NCI-H2196 (cell line): ENCODE measurements around the gene CXXC5.

Experiments used
- DNase-seq: peaks from one replicate; lab custom pipeline; 2025; ENCODE audit not compliant: unreplicated experiment; lab: John Stamatoyannopoulos, UW

The CXXC5 gene

DNA sequence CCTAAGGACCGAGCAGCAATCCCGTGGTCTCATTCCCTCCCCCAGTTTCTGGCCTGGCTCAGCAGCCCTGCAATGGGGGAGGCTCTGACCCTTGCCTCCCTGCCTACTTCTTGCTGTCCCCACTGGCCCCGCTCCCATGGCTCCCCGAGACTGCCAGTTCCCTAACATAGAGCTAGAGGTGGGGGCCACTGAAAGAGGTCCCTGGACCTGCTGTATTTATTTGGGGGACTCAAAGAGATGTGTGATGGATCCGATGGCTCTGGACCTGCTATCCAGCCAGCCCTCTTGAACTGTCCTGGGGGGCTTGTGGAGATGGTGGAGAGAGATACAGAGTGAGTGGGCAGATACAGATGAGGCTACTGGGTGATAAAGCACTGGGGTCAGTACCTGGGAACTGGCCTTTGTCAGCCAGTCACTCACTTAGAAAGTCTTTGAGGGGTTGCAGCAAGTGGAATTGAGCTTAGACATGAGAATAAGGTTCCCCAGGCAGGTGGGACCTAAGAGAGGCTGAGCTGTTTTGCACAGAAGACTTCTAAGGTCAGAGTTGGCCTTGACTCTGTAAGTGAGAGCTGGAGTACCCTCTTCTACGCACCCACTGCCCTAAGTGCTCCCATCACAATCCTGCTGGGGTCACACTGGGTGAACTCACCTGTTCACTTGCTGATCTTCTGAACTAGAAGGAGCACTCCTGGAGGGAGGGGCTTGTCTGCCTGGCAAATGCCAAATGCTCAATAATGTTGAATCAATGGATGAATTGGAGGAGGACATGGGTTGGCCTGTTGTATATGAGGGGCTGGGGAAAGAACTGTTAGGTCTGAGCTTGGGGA, 42.9 kb downstream of the CXXC5 start:
- no peak for DNase-seq

DNA sequence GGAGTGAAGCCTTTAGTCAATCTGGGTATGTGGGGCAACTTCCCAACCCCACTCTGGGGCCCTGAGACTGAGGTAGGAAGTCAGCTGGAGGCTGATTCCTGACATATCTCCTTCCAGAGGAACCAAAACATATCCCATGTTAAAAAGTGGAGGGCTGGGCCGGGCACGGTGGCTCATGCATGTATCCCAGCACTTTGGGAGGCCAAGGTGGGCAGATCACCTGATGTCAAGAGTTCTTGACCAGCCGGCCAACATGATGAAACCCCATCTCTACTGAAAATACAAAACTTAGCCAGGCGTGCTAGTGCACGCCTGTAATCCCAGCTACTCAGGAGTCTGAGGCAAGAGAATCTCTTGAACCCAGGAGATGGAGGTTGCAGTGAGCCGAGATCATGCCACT, 44.0 kb downstream of the CXXC5 start:
- DNase-seq = no peak

DNA sequence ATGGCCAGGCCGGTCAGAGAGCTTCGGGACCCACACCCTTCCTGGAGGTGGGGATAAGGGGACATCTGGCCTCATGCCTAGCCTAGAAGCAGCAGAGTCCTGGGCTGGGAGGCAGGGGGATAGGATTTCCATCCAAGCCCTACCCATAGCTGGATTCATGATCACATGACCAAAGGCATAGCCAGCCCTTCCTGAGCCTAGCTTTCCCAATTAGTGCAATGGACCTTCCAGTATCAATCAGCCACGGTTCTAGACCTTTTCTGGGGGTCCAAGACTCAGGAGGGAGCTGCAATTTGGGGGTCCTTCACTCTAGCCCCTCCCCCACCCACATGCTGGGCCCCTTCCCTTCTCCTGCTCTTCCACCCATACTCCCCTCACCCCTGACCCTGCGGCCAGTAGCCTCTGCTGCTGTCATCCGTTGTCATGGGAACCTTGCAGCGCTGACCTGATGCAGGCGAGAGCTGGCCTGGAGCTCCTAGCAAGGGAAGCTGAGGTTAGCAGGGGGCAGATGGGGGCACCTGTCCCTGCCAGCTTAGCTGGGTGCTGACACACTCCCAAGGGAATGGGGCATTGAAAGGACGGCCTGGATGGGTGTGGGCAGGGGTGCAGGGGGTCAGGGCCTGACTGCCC, 44.6 kb downstream of the CXXC5 start:
- no peak for DNase-seq

DNA sequence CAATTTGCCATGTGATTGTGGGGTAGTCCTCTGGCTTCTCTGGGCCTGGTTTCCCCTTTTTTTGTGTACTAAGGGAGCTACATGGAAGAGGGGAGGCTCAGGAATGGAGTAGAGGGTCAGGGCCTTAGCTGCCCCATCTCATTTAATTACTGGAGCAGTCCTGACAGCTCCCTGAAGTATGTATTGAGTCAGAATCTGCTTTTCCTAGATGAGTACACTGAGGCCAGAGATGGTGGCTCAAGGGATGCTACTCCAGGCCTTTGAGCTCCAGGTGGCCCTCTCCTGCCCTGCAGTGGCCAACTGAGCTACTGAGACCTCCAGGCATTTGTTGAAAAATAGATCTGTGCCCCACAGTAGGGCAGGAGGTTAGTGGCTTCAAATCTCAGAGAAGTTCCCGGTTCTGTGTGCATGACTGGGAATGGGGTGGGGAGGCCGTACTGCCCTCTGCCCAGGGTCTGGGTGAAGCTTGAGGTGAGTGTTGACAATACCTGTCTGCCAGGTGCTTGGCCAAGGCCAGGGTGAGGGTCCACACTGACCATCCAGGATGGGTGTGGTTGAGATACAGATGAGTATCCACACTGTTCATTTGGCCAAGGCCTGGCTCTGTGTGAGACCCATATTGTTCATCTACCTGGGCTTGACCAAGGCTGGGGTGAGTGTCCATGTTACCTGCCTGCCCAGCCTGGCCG, 45.7 kb downstream of the CXXC5 start:
- no peak for DNase-seq

DNA sequence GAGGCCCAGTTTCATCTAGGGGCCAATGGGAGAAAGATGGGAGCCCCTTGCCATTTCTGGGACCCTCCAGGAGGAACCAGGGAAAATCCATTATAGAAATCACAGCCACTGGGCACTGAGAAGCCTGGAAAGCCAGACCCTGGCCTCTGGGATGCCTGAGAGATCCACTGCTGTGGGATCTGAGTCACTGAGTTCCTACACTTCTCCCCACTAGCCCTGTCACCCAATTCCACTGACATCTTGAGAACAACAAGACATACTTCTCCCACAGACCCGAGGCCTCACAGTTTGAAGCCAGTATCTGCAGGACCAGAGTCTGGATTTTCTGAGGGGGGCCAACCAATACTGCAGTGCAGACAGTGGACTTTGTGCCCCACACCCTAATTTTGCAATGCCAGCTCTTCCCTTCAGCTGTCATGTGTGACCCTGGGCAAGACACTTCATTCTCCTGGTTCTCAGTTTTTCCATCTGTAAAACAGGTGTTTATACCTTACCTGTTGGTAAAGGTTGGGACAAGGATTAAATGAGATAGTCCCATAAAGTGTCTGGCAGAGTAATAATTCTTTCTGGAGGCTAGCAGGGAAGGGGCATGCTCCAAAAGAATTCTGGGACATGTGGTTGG, 46.5 kb downstream of the CXXC5 start:
- no peak for DNase-seq

DNA sequence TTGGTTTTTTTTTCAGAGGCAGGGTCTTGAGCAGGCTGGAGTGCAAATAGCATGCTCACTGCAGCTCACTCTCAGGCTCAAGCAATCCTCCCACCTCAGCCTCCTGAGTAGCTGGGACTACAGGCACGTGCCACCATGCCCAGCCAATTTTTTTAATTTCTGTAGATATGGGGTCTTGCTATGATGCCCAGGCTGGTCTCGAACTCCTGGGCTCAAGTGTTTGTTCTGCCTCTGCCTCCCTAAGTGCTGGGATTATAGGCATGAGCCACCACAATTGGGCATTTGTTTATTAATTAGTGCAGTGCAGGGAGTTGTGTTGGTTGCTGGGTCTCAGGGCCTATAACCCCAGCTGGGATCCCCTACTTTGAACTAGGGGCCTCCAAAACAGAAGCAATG, 47.0 kb downstream of the CXXC5 start:
- no peak for DNase-seq

DNA sequence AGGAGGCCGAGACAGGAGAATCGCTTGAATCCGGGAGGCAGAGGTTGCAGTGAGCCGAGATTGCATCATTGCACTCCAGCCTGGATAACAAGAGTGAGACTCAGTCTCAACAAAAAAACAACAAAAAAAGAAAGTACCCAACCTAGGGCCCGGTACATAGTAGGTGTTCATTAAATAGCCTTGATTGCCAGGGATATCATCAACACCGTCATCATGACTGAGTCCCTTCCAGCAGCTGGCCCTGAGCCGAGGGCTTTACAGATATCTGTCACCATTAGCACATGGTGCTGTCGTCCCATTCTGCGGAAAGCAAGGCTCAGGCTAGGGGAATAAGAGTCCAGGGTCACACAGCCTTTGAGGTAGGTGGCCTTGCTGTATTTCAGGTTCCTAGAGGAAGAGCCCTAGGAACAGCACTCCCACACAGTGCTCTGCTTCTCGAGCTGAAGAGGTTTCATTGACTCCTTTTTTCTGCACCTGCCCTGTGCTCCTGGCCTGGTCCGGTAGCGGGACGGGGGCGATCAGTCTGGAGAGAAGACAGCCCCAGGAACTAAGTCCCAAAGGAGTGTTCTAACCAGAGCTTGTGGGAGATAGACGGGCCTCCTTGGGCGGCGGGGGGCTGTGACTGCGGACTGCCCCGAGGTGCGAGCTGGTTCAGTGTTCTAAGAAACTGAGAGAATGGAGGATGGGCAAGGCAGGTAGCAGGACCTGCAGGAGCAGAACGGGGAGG, 48.2 kb downstream of the CXXC5 start:
- no peak for DNase-seq

DNA sequence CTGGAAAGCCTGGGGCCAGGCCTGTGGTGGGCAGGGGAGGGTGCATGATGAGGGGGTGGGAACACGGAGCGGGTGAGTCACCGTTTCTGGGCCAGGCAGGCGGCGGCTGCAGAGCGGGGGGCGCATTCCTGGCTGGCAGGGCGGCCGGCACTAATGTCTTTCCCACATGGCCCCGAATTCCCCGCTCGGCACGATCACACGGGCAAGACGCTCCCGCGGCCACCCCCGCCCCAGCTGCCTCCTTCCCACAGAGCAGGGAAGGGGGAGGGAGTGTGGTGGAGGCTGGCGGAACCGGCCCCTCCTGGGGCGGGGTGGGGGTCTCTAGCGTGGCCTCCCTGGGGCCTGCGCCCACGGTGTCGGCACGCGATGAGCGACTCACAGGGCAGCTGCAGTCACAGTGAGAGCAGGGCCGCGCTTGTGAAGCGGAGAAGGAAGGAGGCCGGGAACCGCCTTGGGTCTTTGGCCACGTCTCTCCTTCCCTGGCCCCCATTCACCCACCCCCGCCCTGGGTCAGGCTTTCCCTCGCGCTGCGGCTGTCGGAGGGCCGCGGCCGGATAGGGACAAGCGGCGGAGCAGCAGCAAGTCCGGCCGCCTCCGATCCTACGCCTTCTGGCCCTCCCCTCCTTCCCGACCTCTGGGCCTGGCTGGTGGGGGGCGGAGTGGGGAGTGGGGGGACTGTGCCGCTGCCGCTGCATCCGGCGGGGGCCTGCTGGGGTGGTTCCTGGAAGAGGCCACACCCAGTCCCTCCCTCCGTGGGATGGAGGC, 48.9 kb downstream of the CXXC5 start:
- DNase-seq = no peak

DNA sequence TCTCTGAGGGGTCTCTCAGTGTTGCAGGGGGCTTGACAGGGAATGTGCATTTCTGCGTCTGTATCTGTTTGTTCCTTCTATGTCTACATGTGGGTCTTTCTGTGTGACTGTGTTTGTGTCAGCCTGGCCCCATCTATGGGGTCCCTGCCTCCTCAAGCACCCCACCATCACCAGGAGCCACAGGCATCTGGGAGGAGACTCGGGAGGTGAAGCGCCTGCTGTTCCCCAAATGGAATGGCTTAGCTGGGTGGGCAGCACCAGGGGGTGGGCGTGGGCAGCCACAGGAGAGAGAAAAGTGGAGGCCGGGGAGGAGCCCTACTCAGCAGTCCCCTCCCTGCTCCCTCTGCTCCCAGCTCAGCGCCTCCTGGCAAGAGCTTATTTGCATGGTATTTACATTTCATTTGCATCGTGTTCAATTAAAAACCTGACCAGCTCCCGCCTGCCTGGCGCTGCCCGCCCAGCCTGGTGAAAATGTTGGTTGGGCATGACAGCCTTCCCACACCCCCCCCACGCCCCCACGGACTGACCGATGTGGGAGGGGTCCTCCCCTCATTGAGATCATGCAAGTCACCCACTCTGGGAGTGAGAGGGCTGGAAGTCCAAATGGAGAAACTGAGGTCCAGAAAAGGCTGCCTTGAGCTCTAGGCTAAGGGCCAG, 50.5 kb downstream of the CXXC5 start:
- peak; percentile 16 for DNase-seq

DNA sequence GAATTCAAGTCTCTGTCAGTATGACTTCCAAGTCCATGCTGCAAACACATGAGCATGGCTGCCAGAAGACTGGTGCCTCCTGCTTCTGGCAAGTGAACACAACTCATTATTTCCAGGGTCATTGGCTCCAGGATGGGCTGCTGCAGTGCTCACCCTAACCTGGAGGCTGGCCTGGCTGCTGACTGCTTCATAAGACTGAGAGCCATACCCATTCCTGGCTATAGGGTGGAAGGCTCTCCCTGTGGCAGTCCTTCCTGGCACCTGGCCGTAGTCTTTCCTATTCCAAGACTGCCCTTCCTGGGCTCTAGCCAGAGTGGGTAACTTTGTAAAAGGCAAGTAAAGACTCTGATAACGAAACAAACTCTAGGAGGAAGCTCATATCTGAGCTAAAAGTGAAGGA, 51.2 kb downstream of the CXXC5 start:
- no peak for DNase-seq

DNA sequence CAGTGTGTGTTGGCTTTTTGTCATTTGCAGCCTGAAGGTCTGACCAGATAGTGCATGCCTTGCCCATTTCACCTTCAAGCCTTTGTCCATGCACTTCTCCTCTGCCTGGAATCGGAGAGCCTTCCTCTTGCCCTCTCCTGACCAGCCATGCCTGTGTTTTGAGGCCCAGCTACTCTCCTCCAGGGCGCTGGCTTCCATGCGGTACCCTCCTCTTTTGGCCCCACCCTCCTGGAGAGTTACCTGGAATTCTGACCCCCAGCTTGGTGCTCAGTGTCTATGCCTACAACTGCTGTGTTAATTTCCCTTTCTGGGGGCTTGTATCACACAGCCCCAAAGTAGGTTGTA, 52.5 kb downstream of the CXXC5 start:
- DNase-seq = no peak

DNA sequence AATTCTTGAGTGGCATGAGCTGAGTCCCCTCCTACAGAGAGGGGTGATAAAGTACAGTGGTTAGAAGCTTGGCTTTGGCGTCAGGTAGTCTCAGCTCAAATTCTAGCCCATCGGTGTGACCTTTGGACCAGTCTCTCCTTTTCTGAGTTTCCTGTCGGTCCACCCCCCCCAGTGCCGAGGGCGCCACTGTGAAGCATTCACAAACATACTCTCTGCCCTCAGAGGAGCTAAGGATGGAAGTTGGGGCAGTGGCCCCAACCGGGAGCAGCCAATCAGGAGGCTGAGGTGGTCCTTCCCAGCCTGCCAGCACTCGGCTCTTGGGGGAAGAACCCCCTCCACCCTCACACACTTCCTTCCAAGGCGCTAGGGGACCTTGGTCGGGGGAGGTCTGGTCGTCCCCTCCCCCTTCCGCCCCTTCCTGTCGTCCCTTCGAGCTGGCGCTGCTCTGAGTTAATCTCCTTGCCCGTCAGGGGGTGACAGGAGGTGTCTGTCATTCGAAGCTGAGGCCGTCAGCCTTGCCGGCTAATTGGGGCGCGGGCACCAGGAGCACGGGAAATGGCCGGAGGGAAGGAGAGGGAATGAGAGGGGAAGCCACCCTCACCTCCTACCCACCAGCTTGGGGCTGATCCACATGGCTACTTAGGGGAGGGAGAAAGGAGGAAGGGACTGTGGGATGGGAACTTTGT, 53.0 kb downstream of the CXXC5 start:
- DNase-seq = no peak

DNA sequence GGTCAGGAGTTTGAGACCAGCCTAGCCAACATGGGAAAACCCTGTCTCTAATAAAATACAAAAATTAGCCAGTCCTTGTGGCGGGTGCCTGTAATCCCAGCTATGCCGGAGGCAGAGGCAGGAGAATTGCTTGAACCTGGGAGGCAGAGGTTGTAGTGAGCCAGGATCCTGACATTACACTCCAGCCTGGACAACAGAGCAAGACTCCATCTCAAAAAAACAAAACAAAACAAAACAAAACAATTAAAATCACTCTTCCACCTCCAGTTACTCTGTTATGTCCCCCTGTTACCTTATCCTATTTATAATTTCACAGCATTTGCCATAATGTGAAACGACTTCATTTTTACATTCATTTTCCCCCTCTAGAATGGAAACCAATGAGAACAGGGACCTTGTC, 54.4 kb downstream of the CXXC5 start:
- no peak for DNase-seq

DNA sequence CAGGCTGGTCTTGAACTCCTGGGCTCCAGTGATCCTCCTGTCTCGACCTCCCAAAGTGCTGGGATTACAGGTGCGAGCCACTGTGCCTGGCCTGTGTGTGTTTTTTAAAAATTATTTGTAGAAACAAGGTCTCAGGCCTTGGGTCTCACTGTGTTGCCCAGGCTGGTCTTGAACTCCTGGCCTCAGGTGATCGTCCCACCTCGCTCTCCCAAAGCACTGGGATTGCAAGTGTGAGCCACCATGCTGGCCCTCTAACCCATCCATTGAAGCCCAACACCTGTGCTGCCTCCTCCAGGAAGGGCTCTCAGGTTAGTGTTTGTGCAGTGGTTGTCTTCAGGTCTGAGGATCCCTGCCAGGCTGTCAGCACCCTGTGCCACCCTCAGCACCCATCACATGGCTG, 56.6 kb downstream of the CXXC5 start:
- no peak for DNase-seq

DNA sequence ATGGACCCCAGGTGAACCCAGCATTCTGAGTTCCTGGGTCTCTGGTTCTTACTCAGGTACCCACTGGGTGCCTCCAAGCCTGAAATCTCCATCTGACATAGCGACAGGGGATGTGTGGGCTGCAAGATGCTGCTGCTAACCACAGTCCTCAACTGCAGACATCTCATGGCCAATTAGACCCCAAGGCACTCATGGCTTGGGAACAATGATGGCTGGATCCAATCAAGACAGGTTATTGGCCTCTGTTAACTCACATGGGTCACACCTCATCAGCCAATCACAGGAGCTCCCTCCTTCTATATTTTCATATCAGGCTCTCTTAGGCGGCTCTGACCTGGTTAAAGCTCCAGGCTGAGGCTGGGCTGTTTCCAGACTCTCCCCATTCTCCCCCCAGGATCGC, 57.0 kb downstream of the CXXC5 start:
- DNase-seq = no peak

DNA sequence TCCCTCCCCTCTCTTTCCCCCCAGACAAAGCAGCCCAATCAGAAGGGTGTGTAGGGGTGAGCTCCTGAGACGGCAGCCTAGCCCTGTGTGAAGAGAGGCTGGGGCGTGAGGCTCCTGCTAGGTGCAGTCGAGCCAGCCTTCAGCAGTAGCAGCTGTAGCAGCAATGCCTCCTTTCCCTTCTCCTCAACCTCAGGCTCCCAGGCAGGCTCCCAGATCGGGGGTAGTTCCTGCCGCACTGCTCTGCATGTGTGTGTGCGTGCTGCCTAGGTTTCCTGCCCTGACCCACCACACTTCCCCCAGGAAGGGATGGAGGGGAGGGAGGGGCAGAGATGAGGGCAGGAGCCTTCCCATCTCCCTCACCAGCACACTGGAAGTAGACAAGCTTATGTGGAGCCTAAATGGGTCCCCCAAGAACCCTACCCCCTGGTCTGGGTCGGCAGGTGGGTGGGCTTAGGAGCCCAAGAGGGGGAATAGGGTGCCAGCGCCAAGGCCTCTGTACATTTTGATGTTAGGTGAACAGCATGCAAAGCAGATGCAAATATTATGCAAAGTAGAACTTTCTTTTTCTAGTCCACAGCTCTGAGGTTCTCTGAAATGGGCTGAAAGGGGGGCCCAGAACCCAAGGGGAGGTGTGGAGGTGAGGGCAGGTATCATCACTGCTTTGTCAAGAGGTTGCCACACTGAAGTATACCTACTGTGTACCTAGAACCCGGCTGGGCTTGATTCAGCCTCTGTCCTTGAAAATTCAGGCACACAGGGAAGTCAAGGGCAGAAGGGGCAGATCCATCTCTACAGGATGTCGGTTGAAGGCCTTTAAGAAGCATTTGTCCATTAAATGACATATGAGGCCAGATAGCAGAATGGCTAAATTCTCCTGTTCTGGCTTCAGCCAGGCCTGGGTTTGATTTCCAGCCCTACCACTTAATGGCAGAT, 57.8 kb downstream of the CXXC5 start:
- no peak for DNase-seq

DNA sequence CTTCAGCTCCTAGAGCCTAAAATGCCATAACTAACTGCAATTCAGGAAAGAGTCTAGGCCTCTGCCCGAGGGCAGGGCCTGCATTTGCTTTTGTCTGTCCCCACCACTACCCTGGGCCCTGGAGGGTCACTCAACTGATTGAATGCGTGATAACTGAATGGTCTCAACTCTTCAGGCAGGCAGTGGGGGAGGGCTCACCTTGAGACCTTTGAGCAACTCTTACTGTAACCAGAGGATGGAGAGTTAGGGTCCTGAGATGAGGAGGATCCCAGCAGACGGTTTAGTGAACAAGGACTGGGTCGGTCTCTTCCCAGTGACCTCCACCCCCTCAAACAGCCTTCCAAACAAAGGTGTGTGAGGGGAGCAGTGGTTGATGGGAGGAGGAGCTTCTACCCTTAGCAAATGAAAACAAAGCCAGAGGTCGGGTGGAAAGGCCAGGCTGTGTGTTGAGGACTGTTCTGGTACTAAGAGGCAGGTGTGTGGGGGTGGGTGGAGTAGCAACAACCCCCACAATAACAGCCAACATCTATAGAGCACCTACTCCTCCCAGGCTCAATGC, 59.4 kb downstream of the CXXC5 start:
- no peak for DNase-seq

DNA sequence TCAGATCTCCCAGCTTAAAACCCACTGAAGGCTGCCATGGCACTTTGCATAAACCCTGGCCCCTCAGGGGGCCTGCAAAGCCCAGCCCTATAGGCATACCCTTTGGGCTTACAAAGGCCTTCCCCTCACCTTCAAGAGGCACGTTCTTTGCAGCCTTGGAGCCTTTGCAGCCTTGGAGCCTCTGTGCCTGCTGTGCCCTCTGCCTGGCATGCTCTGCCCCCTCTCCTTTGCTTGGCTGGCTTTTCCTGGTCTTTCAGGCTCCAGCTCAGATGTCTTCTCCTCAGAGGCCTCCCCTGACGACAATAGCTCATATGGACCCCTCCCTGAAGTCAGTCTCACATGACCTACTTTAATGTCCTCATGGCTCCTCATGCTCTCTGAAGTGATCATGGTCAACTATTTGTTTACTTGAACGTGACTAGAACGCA, 60.3 kb downstream of the CXXC5 start:
- peak; percentile 75 for DNase-seq
